GM19452 (cell line): ENCODE results near the gene SUGT1.

ENCODE experiments used
- ATAC-seq: cut with Tn5 transposase; IDR thresholded peaks from one replicate; pipeline ENCODE4 v1.9.1; 2021; ENCODE audit not compliant: unreplicated experiment

SUGT1 gene

DNA sequence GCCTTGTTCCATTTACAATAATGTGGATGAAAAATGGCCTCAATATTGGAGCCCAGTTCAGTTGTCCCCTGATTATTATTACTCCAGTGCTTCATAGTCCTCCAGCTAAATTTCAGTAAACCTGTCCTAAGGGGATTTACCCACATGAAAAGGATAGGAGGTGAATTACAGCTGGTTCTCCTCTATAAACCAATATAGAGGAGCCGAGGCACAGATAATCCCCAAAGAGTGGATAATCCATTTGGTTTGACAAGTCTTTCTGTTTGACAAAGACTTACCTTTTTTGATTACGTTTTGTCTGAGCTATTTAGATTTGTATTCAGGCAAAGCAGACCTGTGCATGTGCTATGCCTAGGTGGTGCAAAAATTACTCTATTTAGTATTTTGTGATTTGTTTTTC is 84.3 kb downstream of the SUGT1 start:
- ATAC-seq, result no peak

DNA sequence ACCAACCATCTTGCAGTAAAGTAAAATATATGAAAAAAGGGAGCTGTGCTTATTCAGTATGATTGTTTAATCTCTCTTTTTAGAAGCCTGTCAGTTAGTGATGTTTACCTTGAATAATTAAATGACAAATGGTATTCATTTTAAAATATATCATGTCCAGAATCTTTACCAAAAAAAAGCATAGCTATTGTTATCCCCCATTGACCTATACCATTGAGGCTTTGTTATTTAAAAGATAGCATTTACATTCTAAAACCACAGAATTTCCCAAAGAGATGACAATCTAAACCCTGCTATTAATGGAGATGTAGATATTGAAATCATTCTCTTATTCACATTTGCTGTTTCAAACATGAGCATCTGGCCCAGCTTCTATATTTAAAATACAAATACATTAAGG is 84.8 kb downstream of the SUGT1 start:
- ATAC-seq, result no peak

DNA sequence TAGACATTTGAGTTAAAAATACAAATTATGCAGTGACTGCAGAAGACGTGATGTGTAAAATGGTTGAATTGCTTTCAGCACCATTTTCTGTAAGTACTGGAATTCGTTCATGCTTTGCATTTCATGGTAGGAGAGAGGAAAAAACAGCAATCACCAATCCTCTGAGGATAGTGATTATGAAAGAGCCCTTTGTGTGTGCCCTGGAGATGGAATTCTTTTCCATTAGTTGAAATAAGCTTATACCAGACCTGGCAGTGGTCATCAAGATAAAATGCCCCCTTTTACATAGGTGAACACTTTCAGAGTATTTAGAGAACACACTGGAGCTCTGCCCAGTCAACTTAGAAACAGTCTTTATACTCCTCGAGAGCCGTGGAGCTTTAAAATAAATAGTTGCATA is 85.3 kb downstream of the SUGT1 start:
- no peak for ATAC-seq

DNA sequence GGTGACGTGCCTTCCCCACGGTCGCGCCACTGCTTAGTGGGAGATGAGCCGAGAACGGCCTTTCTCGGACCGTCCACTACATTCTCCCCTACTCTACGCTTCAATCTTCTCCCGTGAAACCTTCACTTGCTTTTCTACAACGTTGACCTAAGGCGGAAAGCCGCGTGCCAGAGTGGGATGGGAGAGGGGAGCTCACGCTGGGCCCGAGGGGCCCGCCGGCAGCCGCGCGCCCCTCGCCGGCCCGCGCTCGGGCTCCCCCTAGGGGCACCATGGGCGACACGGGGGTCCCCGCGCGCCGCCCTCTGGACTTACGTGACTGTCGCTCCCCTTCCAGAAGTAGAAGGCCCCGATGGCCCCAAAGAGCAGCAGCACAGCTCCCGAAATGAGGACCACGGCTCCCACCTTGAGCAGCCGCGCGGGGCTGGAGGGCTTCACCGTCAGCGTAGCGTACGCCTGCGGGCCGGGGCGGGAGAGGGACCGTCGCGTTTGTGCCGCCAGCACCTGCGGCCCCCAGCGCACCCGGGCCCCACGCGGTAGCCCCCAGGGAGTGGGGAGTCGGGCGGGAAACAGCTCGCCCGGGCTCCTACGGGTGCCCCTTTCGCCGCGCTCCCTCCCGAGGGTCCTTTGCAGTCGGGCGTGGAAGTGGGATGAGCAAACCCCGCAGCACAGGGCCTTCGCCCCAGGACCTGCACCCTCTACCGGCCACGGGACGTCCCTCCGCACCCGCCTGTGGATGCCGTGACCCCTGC is 86.3 kb downstream of the SUGT1 start:
- ATAC-seq, result no peak

DNA sequence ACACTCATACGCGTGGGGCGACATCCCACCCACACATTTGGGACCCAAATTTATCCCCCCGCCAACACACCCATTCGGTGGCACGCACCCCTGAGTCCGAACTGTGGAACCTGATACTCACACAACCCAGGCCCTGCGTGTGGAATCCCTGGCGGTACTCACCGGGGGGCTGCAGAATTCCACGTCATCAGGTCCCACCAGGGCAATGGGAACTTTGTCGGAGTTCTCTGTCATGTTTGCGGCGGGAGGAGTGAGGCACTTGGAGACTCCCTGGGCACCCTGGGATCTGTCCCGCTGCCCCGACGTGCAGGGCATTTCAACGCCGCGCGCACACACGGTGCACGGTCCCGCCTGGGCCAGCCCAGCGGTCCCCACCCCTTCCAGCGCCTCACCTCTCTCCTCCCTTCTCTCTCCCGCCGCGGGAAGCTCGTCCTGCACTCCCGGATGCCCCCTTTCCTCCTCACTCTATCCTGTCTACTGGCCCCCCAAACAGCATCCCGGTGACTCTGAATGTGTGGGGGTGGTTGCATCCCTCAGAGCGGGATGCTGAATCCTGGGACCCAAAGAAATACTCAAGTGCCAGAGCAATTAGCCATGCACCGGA is 86.9 kb downstream of the SUGT1 start, which contains the start of gene CNMD:
CNMD (minus strand) TSS at position 353 of the 604 bp plus-strand sequence; CDS start at position 234, 119 bp downstream.
- no peak for ATAC-seq

DNA sequence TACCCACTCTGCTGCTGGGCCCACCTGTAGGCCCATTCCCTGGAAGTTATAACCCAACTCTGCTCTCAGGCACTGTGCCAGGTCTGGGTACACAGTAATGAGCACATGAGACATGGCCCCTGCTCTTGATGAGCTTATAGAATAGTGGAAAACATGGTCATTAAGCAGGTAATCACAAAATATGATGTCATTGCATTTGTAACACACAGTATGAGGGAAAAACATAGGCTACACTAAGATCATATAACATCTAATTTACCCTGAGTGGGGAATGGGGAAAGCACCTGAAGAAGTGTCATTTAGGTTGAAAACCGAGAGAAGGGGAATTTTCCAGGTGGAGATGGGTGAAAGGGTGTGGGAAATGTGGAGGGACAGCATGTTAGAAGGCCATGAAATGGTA is 90.9 kb downstream of the SUGT1 start:
- no peak for ATAC-seq

DNA sequence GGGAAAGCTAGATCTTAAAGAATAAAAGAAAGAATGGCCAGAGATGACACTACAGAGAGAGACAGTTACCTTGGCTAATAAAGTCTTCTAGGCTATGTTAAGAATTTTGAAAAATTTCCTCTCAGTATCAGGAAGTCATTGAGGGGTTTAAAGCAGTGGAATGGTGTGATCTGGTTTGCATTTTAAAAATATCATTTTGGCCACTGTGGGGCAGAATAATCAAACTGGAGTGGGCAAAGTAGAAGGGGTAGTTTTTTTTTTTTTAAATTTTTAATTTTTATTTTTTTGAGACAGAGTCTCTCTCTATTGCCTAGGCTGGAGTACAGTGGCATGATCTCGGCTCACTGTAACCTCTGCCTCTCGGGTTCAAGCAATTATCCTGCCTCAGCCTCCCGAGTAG is 91.4 kb downstream of the SUGT1 start:
- no peak for ATAC-seq

DNA sequence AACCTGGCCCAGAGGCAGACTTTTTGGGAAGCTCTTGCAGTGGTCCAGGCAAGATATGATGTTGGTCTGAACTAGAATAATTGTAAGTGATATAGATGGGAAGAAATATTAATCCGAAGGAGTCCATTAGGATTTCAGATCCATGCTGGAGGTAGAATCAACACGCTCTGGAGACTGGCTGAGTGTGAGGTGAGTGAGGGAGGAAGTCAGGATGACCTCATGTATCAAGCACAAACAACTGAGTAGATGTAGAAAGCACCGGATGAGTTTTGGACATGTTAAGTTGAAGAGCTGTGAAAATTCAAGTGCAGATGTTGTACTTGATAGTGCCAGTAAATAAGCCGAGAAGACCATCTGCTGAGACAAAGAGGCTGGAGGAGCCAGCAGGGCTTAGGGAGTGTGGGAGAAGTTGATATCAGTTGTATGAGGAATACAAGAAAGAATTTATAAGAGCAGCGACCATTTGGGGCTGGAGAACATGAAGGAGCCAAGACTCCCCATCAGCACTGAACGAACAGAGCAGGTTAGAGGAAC is 92.3 kb downstream of the SUGT1 start:
- no peak for ATAC-seq

DNA sequence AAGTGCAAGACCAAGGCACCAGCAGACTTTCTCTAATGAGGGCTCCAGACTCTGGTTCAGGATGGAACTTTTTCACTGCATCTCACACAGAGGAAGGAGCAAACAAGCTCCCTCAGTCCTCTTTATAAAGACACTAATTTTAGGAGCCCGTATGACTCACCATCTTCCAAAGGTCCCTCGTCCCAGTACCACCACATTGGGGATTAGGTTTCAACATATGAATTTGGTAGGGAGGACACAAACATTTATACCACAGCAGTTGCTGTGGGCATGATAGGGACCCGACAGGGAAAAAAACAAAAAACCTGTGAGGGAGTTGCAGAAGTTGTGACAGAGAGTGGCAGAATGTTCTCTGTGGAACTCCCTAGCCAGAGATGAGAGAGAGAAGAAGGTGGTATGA is 93.5 kb downstream of the SUGT1 start:
- no peak for ATAC-seq

DNA sequence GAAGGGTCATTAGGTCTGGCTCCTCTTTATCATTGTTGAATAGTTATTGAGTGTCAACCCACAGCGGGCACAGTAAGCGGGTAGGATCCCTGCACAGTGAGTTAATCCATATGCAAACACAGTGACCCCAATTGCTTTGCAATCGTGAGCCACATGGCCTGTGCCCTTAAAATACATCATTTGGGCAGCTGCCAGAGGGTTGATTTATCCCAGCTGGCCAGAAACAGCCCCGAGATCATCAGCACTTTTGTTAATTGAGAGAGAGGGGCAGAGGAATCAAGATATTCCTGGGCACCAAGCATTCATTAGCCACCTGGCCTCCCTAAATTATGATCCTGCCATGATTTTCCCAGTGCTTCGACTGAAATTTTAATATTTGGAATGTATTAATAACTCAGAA is 96.8 kb downstream of the SUGT1 start:
- no peak for ATAC-seq
